Mucosa of gallbladder (tissue), 1 donor: ENCODE measurements around the gene GRAMD4. TPM values are rescaled to one million over a fixed set of nuclear protein-coding genes. Genes with fewer than 3 reads are reported as not detected.
"Not testable (repeated sequence)": the region's sequence is repeated elsewhere in the genome, so short reads cannot be mapped to it uniquely, and the experiment has no call there.

Experiments used
- DNase-seq: peaks from one replicate; pipeline ENCODE4 v3.0.0-alpha.2; 2020; ENCODE audit warnings: low spot score
- total RNA-seq: library from RNA; stranded (reverse); gene quantifications from one replicate; pipeline ENCODE4 v1.2.1, GENCODE V29; 2021
- donor health status: DM: no; HTN: no; CAD: no.

The GRAMD4 gene
- total RNA-seq, 1 donor from 2014 or later: 142 TPM

DNA sequence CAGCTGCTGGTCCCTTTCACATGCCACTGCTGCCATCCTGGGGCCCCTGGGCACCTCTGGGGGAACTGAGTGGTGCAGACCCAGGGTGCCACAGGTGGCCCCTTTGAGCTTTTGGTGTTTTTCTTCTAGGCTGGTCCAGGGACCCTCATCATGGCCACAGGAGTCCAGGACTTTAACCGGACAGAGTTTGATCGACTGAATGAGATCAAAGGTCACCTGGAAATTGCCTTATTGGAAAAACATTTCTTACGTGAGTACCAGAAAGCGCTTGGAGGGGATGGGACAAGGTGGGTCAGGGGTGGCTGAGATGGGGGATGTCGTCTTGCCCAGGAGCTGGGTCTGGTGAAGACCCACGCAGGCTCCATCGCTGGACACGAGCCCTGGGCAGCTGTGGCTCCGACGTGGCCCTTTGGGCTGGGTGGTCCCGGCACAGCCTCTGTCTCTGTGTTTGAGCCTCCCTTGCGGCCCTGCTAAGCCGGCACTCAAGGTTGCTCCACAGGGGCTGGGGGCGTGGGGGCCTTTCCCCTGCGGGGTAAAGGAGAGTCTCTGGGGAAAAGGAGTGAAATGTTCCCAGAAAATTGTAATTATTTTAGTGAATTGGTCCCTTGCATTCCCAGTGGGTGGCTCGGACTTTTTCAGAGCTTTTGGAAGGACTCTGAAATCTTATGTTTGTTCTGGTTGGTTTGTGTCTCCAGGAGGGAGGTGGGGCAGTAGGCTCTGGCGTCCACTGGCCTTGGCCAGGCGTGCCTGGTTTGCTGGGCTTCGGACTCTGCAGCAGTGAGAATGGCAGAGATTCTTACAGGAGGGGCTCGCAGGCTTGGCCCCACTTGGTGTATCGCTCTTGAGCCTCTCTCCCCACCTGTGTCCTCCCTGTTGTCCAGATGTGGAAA, 17.8 kb downstream of the GRAMD4 start:
- no peak for DNase-seq

DNA sequence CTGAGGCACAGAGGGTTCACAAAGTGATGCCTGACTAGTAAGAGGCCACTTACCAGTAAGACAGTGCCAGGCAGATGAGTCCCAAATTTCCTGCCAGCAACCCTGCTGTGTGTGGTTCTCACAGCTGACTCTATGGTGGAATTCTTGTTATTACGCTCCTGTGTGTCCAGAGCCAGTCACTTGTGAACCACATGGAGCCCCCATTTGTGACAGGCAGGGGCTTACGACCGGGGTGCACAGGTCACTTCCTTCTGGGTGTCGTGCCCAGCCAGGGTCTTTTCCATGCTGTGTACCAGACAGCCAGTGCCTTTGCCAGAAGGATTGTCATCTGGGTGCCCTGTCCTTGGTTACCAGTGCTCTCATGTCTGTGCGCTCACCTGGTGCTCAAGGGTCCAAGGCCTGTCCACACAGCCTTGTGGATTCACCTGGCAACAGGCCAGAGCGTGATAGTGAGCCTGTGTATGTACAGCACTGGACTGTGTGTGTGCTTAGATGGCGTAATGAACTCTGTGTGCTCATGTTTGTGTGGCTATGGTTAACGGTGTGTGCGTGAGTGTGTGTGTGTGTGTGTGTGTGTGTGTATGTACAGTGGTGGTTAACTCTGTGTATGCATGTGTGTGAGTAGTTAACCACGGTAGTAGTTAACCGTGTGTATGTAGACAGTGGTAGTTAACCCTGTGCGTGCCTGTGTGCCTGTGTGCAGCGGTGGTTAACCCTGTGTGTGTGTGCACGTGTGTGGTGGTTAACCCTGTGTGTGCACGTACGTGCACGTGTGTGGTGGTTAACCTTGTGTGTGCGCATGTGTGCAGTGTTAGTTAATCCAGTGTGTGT, 18.6 kb downstream of the GRAMD4 start:
- DNase-seq: peak; percentile 58

DNA sequence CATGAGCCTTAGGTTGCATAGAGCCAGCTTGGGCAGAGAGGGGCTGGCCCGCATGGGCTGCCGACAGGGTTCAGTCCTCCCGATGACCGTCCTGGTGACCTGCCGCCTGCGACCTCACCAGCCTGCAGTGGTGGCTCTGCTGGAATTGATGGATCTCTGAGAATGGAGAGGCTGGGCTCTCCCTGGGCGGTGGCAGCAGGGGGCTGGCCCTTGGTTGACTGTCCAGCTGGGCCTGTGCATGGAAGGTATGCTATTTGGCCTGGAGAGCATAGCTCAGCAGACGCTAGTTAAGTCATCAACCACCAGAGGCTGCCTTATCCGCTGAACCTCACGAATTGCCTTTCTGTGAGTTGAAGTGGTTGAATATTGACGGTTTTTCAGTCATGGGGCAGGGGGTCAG, 19.7 kb downstream of the GRAMD4 start:
- no peak for DNase-seq

DNA sequence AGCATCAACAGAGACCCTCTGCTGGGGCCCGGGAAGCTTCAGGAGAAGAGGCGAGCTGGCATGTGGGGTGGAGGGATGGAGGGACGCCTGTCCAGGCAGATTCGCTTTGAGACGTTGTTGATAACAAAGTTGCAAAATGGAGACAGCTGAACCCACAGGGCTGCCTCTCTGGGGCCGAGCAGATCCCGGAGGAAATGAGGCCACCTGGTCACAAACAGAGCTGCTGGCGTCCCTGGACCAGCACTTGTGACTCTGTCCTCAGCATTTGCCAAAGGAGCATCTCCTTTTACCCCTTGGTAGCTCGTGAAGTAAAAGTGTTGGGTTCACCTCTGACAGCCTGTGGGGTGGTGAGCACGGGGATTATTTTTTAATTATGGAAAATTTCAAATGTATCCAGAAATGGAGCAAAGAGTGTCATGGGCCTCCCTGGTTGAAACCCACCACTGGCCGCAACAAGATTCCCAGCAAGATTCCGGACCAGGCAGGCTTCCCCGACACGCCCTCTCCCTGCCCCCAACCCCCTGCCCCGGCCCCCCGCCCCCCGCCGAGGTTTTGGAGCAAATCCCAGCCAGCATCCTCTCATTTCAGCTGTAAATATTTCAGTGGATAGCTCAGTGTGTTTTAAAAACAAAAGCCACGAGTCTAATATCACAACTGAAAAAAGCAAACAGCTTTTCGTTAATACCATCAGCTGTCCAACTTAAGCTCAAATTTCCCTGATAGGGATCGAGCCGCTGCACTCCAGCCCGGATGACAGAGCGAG, 20.3 kb downstream of the GRAMD4 start:
- no peak for DNase-seq

DNA sequence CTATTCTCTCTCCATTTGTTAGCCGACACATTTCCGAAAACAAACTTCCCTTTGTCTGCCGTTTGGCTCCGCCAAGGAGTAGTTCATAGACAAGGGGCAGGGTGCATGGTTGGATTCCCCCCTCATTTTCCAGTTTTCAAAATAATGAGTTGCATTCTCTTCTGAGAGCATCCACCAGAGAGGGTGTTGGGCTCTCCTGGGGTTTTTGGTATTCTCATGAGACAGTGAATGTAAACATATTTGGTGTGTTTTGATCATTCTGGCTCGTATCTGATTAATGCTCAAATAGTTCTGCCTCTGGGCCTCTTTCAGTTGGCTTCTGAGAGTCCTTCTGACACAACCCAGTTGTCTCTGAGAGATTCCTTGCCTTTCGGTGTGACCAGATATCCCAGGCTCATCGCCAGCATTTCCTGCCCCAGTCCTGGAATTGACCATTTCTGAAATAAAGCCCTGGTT, 21.7 kb downstream of the GRAMD4 start:
- DNase-seq: no peak

DNA sequence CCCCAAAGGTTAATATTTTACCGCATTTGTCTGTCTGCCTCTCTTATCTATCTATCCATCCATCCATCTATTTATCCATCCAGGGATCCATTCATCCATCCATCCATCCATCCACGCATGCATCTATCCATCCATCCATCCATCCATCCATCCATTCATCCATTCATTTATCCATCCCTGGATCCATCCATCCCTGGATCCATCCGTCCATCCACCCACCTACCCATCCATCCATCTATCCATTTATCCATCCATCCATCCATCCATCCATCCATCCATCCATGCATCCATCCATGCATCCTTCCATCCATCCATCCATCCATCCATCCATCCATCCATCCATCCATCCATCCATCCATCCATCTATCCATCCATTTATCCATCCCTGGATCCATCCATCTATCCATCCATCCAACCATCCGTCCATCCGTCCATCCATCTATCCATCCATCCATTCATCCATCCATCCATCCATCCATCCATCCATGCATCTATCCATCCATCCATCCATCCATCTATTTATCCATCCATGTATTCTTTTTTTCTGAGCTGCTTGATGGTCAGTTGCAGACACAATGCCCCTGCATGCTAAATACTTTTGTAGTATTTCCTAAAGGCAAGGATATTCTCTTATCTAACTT, 22.8 kb downstream of the GRAMD4 start:
- DNase-seq: not testable (repeated sequence)

DNA sequence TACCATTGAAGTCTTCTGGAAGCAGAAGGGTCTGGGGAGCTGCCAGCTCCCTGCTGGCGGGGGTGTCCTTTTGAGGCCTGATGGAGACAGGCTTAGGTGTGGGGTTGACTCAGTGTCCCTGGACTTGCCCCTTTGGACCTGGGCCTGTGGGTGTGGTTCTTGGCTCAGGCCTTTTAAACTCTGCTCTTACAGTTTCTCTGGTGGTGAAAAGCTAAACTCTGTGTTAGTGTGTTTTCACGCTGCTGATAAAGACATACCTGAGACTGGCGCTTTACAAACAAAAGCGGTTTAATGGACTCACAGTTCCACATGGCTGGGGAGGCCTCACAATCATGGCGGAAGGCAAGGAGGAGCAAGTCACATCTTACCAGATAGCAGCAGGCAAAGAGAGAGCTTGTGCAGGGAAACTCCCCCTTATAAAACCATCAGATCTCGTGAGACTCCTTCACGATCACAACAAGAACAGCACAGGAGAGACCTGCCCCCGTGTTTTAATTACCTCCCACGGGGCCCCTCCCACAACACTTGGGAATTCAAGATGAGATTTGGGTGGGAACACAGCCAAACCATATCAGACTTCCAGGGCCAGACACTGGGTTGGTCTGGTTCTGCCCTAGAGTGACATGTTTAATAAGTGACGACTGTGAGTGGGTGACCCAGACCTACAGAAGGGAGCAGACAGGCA, 26.5 kb downstream of the GRAMD4 start:
- no peak for DNase-seq

DNA sequence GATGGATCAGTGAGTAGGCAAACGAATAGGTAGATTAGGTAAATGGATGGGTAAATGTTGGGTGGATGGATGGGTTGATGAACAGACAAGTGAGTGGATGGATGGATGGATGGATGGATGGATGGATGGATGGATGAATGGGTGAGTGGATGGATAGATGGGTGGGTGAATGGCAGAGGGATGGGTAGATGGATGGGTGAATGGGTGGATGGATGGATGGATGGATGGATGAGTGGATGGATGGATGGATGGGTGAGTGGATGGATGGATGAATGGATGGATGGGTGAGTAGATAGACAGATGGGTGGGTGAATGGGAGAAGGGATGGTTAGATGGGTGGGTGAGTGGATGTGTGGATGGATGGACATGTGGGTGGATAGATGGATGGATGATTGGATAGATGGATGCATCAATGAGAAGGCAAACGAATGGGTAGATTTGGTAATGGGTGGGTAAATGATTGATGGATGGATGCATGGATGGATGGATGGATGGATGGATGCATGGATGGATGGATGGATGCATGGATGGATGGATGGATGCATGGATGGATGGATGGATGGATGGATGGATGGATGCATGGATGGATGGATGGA, 28.1 kb downstream of the GRAMD4 start:
- DNase-seq: not testable (repeated sequence)

DNA sequence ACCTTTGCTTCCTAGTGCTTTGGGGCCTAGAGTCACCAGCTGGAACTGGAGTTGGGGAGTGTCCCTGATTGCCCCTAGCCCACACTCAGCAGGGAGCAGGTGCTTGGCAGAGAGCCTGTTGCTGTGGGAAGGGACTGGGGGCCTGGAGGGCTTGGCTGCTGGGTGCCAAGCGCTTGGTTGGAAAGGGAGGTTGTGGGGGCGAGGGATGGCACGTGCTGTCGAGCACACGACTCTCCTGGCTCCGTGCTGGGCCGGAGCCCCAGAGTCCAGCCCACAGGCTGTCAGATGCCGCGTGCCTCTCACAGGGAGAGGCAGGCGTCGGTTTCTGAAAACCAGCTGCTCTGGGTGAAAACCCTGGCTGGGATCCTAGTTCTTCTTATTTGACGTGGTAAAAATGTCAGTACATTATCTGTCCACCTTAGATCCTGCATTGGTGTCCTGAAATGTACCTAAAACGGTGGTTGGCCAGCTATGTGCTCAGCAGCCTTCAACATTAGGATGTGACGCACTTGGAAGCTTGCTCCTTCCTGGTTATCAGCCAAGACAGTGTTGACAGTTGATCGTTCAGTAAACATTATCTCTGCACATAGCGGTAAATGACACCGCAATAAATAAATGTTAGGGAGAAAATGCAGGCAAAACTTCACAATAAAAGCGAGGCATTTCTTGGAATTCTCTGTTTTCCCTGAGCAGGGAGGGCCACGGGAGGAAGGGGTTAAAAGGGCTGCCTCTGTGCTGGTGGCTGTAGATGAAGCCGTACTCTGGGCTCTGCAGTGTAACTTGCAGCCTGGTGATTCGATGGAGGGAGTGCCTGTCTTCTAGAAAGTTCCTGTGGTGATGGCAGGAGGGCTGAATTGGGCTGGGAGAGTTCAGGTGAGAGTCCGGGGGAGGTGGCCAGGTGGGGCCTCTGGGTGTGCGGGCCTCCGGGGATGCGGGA, 29.2 kb downstream of the GRAMD4 start:
- peak; percentile 49 for DNase-seq

DNA sequence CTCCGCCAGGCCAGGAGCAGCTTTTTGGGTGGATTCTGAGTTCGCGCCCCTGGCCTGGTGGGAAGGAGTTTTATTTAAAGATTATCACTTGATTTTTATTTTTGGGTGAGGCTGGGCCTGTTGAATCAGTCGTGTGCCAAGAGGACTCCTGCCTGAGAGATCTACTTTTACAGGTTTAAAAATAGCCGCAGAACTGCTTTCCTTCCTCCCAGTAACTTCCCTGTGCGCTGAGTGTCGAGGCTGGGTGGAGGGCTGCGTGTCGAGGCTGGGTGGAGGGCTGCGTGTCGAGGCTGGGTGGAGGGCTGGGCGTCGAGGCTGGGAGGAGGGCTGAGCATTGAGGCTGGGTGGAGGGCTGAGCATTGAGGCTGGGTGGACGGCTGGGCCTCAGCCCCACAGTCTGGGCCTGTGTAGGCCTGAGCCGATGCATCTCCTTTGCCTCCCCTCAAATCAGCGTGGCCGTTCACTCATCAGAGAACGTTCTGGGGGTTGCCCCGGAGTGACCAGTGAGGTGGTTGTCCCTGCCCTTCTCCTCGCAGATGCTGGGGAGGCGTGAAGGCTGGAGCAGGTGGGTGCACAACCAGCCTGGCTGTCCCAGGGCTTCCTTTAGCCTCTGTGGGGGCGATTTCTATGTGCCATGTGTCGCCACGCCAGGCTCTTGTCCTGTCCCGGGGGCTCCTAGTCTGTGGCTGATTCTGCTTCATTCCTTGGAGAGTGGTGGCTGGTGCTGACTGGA, 30.1 kb downstream of the GRAMD4 start:
- no peak for DNase-seq

DNA sequence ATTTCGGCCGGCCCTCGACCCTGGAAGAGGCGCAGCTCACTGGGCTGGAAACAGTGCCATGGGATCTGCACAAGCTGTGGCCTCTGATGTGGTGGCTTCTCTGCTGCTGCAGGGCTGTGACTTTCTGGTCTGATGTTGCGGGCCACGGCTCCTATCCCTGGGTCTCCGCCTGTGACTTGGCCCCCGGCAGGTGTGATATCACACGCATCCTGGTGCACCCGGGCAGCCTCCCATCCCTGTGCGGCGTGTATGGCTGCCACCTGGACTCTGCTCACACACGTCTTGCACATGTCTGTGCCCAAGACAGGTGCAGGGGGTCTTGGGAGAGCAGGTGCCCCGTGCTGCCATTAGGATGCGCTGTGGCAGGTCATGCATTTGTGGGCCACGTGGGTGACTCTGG, 31.1 kb downstream of the GRAMD4 start:
- no peak for DNase-seq

DNA sequence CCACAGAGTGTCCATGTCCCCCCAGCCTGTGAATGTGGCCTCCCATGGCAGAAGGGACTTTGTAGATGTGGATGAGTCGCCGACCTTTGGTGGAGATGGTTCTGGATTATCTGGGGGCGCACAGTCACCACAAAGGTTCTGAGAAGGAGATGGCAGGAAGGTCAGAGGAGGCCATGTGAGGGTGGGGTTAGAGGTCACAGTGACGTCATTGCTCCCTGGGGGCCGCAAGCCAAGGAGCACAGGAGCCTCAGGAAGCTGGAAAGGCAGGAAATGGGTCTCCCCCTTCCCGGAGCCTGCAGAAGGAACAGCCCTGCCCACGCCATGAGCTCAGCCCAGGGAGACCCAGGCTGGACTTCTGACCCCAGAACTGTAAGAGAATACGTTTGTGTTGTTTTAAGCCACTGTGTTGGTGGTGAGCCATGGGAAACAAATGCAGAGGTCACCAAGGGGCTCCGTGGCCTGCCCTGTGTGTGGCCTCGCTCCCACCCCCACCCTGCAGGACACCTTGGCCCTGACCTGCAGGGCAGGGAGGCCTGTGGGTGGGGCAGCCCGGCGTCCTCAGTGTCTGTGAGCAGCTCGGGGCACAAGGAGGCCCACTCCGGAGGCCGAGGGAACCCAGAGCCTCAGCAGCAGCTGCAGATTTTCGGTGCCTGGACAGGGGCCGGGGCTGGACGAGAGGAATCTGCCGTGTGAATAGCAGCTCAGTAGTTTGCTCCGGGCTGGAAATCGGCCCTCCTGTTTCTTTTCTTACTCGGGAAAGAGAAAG, 32.1 kb downstream of the GRAMD4 start:
- DNase-seq: no peak

DNA sequence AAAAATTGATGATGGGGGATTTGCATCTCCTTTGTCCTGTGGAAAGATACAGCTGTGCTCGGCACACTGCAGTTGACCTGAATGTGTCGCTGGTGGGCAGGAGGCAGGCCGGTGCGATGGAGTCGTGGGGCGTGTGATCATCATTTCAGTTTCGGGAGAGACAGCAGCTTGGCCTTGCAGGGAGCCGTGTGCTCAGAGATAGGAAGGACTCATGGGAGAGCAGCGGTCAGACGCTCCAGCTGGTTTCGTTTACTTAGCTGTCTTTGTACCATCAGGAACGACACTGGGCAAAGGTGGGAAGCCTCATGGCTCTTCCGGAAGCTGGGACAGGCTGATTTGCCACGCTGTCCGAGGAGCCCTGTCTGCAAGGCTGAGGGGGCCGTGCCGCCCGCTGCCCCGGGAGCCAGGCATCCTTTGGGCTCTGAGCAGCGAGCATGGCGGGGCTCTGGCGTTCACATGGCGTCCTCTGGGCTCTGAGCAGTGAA, 32.7 kb downstream of the GRAMD4 start:
- DNase-seq: no peak

DNA sequence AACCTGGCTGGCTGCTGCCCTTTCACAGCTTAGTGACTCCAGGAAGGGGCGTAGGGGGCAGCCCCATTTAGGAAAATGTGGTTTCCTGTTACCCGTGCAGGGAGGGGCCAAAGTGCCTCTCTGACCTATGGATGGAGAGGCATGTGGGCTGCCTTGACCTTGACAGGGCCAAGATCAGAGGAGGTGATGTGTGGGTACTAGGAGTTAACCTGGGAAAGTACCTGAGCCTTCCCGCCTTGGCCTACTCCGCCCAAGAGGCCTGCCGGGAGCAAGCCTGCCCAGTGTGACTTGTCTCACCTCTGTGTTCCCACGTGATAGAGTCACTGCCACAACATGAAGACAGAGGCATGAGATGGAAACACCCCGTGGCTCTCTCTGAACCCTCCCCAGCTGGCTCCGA, 33.4 kb downstream of the GRAMD4 start:
- DNase-seq: no peak

DNA sequence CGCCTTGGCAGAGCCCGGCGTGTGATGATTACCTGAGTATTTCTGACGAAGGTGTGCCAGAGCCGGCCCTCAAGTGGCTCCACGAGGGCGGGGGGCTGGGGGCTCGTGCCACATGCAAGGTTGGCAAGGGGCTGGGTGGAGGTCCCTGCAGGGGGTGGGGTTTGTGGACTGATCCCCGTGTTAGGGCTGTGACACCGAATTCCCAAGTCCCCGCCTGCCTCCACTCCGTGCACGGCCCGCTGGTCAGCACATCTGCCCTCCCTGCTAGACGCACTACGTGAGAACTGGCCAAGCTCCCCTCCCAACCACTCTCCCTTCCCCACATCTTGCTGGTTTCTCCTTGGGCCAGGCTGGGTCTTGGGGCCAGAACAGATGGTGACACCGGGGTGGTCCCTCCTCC, 34.2 kb downstream of the GRAMD4 start:
- no peak for DNase-seq

DNA sequence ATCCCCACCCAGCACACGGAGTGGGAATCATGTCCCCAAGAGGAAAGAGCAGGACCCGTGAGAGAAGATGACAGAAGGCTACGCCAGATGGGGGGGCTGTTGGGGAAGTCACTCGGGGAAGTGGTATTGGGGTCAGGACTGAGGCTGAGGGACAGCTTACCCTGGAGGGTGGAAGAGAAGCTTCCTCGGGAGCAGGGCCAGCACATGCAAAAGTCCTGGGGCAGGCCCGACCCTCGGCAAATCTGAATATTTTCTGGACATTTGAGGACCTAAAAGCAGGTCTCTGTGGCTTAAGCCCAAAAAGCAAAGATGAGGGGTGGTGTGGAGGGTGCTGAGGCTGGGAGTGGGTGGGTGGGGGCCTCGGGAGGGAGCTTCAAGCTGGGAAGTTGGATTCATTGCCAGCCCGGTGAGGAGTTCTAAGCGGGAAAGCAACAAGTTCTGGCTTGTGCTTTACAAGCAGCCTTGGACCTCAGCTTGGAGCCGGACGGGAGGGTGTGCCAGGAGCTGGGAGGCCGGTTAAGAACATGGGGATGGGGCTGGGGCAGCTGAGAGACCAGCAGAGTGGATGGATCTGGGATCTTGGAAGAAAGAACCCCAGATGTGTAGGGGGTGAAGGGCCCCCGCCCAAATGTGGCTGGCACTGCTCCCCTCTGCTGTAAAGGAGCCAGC, 34.9 kb downstream of the GRAMD4 start:
- no peak for DNase-seq
